ENCODE measurements around the gene MVD.
A peak's percentile ranks its signal among the peaks of the same experiment; 100 is the strongest.

The MVD gene

GRCh38 chr16:88706965-88707826, 44.3 kb upstream of the MVD start:
- no peaks in the 10 kb centered on the region for H3K9me3 ChIP-seq (ENCODE audit: control insufficient read depth, low read length)
- H2AFZ ChIP-seq: peak overlapping the region; percentile 94
- peak overlapping the region; percentile 92 for H3K4me2 ChIP-seq (ENCODE audit: low read length)
- H3K4me1 ChIP-seq: peaks cover 10% of the 10 kb centered on the region
- H3K79me2 ChIP-seq: peaks cover 18% of the 10 kb centered on the region
- H3K27ac ChIP-seq: no peak overlapping the region
- TF ChIP-seq, protein P1, sequence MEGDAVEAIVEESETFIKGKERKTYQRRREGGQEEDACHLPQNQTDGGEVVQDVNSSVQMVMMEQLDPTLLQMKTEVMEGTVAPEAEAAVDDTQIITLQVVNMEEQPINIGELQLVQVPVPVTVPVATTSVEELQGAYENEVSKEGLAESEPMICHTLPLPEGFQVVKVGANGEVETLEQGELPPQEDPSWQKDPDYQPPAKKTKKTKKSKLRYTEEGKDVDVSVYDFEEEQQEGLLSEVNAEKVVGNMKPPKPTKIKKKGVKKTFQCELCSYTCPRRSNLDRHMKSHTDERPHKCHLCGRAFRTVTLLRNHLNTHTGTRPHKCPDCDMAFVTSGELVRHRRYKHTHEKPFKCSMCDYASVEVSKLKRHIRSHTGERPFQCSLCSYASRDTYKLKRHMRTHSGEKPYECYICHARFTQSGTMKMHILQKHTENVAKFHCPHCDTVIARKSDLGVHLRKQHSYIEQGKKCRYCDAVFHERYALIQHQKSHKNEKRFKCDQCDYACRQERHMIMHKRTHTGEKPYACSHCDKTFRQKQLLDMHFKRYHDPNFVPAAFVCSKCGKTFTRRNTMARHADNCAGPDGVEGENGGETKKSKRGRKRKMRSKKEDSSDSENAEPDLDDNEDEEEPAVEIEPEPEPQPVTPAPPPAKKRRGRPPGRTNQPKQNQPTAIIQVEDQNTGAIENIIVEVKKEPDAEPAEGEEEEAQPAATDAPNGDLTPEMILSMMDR (IDR thresholded peaks at IDR 0.05): no peak
- peak overlapping the region; percentile 64 for H3K9ac ChIP-seq
- H3K27me3 ChIP-seq (ENCODE audit: control insufficient read depth, insufficient read depth, low read length): no peaks in the 10 kb centered on the region
- H3K4me3 ChIP-seq (ENCODE audit: low read depth, low read length): peak overlapping the region; percentile 86
- no peaks in the 10 kb centered on the region for H3K36me3 ChIP-seq (ENCODE audit: control insufficient read depth, insufficient read depth, low read length)

GRCh38 chr16:88706229-88706964, 43.5 kb upstream of the MVD start, which contains the start of the genes CTU2 and RNF166:
Gene CTU2 (plus strand): TSS chr16:88706503. CDS start chr16:88706531, 28 bp downstream.
Gene RNF166 (minus strand): TSS chr16:88706408. CDS start chr16:88706325, 83 bp downstream.
- Histone ChIP-seq H3K27ac (peak within 1 kb of the TSS; percentile 60), H3K4me2 (ENCODE audit: low read length) (peak within 1 kb of the TSS; percentile 92), H3K36me3 (ENCODE audit: control insufficient read depth, insufficient read depth, low read length) (no peaks in the 10 kb centered on the region), H3K4me3 (ENCODE audit: low read depth, low read length) (peak within 1 kb of the TSS; percentile 86), H3K9me3 (ENCODE audit: control insufficient read depth, low read length) (no peaks in the 10 kb centered on the region), H3K27me3 (ENCODE audit: control insufficient read depth, insufficient read depth, low read length) (no peaks in the 10 kb centered on the region), H3K4me1 (peaks cover 10% of the 10 kb centered on the region), H3K9ac (peak within 1 kb of the TSS; percentile 64), H2AFZ (peak within 1 kb of the TSS; percentile 94), H3K79me2 (peaks cover 18% of the 10 kb centered on the region)
- TF ChIP-seq, protein P1 (IDR thresholded peaks at IDR 0.05): no peak

DNA sequence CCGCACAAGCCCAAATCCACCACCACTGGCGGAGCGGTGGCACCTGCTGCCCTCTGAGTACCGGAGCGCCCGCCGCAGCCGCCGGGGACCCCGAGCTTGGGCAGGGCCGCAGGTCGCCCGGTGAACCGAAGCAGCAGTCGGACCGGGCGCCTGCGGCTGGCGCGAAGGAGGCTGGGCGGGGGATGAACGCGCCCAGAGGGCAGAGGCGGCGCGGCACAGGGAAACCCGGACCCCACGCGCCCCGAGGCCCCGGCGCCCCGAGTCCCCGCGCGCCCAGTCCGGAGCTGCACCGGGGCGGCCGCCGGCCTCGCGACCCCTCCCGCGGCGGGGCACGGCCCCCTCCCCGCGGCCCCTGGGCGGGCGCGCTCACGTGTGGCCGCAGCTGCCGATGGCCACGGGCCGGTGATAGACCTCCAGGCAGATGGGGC, 42.9 kb upstream of the MVD start:
- TF ChIP-seq, protein P1 (IDR thresholded peaks at IDR 0.05): no peak
- Histone ChIP-seq H2AFZ (peak overlapping the region; percentile 70), H3K9me3 (ENCODE audit: control insufficient read depth, low read length) (no peaks in the 10 kb centered on the region), H3K9ac (no peak overlapping the region), H3K27ac (no peak overlapping the region), H3K4me3 (ENCODE audit: low read depth, low read length) (peak overlapping the region; percentile 86), H3K27me3 (ENCODE audit: control insufficient read depth, insufficient read depth, low read length) (no peaks in the 10 kb centered on the region), H3K4me2 (ENCODE audit: low read length) (peak overlapping the region; percentile 92), H3K4me1 (peaks cover 10% of the 10 kb centered on the region), H3K36me3 (ENCODE audit: control insufficient read depth, insufficient read depth, low read length) (no peaks in the 10 kb centered on the region), H3K79me2 (peaks cover 18% of the 10 kb centered on the region)

- no peaks in the 10 kb centered on the region for H3K27me3 ChIP-seq (ENCODE audit: control insufficient read depth, insufficient read depth, low read length)
- H3K36me3 ChIP-seq (ENCODE audit: control insufficient read depth, insufficient read depth, low read length): no peaks in the 10 kb centered on the region
- H3K4me2 ChIP-seq (ENCODE audit: low read length): peak overlapping the region; percentile 79
- H2AFZ ChIP-seq: no peak overlapping the region
- TF ChIP-seq, protein P1 (IDR thresholded peaks at IDR 0.05): no peak
- H3K27ac ChIP-seq: peak overlapping the region; percentile 33
- H3K4me1 ChIP-seq: peaks cover 10% of the 10 kb centered on the region
- H3K9ac ChIP-seq: no peak overlapping the region
- peak overlapping the region; percentile 55 for H3K4me3 ChIP-seq (ENCODE audit: low read depth, low read length)
- H3K9me3 ChIP-seq (ENCODE audit: control insufficient read depth, low read length): no peaks in the 10 kb centered on the region
- peaks cover 18% of the 10 kb centered on the region for H3K79me2 ChIP-seq
These were observed 42.3 kb upstream of the MVD start for GRCh38 chr16:88705076-88705684.
